ENCODE measurements around the gene WNT5B.

Gene WNT5B

DNA sequence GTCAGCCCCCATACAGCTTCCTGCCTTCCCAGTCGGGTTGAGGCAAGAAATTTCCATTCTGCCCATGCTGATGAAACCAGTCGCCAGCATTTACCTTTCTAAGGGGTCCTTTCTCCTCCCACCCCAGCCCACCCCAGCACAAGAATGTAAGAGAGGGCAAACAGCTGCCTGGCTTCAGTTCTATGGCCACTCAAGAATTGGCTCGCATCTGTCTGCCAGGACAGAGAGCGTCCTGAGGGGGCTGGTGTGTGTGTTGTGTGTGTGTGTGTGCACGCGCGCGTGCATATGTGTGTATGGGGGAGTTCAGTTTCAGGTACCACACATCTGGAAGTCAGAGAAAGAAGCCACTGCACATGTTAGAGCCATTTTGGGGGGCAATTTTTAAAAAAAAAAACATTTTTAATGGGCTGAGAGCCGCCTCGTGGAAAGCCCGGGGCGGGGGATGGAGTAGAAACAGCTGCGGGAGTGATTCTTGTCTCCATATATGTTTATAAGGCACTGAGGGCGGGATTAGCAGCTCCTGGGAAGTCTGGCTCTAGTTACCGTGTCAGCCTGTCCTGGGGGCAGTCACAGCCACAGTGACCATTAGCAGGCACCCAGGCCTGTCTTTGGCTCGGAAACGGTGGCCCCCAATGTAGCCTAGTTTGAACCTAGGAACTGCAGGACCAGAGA lies at the start of gene WNT5B:
Gene WNT5B, plus strand, starts transcription at position 566 of the 672 bp plus-strand sequence. CDS start 2,124 bp downstream, outside the sequence.
- no peak for DNase-seq

DNA sequence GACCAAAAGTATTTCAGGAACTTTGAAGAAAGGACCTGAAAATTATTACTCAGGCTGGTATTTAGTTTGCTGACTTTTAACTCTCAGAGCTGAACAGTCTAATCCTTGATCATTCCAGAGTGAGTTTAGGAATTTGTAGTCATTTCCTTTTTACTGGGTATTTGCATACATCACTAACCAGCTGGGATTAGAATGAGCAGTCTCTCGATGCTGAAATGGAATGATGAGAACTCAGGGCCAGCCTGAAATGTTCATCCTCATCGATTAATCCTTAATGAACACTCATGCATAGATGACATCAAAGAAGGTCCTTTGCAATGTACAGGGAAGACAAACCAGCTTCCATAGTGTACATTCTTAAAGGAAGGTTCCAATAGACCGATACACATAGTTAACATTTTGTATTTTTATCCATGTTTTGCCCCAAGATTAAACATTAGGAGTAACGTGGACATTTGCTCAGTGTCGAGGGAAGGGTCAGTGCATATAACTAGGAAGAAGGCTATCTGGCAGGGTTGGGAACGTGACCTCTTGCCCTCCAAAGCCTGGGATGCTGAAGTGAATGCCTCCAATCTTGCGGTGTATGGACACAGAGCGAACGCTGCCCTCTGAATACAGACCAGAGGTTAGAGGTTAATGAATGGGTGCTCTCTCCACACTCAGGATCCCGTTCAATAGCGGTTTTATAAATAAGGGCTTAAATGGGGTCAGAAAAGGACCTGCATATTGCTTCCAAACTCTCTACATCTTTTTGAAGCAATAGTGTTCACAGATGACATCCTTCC lies 49.2 kb upstream of the WNT5B start:
- DNase-seq, result no peak

GRCh38 chr12:1580526-1580925 lies 48.5 kb upstream of the WNT5B start:
- DNase-seq, result no peak

DNA sequence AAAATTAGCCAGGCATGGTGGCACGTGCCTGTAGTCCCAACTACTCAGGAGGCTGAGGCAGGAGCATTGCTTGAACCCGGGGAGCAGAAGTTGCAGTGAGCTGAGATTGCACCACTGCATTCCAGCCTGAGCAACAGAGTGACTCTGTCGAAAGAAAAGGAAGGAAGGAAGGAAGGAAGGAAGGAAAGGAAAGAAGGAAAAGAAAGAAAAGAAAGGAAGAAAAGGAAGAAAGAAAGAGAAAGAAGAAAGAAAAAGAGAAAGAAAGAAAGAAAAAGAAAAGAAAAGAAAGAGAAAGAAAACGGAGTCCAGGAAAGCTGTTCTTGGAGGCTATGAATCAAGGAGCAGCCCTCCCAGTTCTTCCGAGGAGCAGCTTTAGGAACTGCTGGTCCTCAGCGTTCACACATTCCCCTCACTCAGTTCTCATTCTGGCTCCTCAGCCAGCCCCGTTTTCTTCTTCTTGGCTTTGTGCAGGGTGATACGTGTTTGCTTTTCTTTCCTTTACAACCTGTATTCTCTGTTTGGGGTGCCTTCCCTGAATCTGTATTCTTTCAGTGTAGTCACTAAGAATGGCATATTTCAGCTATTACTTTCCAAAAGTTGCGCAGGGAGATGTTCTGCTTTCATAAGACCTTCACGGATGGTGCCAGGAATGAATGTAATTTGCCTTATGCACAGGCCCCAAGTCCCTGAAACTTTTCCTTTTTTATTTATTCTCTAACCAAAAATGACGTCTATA lies 46.9 kb upstream of the WNT5B start:
- no peak for DNase-seq

GRCh38 chr12:1582709-1583050 lies 46.4 kb upstream of the WNT5B start:
- no peak for DNase-seq

GRCh38 chr12:1583421-1584078 lies 45.5 kb upstream of the WNT5B start:
- DNase-seq, result peak; percentile 74

- no peak for DNase-seq
These were observed 44.7 kb upstream of the WNT5B start for GRCh38 chr12:1584326-1584725.

- no peak for DNase-seq
These were observed 41.0 kb upstream of the WNT5B start for GRCh38 chr12:1587927-1588574.

DNA sequence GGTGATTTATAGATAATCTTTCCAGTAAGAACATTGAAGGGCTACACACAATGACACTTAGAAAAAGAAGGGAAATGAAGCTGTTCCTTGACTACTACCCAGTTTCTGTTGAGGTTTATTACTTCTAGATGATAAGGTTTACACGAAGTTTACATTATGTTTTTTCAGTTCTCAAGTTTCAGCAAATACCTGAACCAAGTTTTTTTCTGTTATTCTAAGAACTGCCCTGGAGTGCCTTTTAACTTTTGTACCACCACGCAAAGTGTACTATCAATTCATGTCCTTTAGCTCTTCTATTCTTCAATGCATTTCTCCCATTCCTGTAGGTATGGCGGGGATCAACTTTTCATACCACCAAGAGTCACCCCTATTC lies 40.5 kb upstream of the WNT5B start:
- DNase-seq, result no peak

DNA sequence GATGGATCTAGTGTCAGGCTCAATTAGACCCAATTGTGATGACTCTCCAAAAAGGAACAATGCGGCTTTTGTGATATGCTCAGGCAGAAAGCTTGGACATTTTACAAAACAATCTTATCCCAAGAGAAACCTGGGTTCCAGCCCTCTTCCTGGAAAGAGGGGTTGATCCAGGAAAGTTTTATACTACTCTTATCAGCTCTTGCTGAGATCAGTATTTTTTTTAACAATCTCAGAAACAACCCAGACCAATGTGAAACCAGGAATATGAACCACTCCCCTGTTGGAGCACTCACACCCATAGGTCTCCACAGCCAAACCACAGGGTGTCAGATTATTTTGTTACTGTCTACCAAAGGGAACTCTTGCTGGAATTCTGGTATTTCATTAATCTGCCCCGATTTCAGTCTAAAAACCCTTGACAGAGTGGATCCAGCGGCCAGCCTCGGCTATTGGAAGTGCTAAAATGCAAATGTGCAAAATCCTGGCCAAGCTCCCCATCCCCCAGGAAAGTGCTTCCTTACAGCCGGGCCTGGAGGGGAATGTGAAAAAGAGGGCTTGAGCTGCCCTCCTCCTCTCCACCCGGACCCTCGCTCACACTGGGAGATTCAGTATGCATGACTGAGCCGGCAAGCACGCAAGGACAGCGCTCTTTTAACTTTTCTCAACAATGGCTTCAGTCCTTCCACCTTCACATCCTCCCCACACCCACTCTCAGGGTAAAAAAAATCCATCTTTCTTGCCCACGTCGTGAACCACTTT lies 38.6 kb upstream of the WNT5B start:
- DNase-seq, result peak; percentile 76

DNA sequence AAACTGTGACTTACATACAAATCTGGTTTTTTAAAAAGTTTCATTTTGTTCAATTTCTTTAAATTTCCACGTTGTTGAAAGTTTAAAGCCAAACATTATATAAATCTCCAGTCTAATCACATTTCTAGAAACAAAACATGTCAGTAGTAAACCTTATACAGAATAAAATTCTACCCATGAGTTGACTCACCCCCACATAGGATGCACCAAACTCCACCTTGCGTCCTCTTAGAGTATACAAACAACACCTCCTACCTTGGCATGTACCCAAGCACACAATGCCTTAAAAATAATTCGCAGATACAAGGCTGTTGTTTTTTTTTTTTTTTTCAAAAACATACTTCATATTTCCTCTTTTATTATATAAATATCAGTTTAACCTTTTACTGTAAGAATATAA lies 38.0 kb upstream of the WNT5B start:
- peak; percentile 40 for DNase-seq

DNA sequence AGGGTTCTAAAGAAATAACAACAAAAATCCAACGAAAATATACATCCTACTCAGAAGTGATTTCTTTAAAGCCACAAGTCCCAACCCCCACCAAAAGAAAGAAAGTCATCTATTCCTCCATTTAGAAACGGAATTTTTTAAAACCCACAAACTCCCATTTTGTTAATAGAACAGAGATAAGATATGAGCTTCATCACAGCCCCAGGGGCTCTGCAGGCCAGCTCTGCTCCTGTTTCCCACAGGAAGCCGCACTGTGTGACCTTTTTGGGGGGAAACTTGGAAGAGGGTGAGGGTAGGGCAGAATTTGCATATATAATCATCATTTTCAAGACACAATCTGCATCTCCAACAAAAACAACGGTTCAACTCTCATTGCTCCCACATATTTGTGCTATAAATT lies 37.5 kb upstream of the WNT5B start:
- DNase-seq, result peak; percentile 79

DNA sequence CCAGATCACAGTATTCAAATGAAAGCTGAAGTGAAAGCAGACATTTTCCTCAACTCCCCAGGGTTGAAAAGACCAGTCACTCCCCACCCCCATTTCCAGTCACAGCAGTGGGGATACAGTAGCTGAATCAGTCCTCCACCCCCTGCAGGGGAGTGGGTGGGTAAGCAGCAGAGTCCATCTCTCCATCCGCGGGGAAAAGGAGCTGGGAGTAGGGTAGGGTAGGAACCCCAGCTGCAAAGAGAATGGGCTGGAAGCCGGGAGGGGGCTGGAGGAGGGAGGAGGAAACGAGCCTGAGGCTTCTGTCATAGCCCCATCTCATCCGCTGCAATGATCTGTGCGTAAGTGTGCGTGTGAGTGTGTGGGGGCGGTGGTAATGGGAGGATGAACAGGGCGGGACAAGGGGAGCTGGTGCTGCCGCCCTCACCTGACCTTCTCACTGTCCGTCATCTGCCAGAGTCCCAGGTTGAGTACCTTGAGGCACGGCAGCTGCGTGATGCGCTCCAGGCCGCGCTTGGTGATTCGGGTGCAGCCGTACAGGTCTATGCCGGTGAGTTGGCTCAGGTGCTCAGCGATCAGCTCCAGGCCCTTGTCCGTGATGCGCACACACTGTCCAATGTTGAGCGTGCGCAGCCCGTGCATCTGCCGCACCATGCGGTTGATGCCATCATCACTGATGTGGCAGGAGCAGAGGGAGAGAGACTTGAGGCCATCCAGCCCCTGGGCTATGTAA lies 36.4 kb upstream of the WNT5B start:
- peak; percentile 69 for DNase-seq

DNA sequence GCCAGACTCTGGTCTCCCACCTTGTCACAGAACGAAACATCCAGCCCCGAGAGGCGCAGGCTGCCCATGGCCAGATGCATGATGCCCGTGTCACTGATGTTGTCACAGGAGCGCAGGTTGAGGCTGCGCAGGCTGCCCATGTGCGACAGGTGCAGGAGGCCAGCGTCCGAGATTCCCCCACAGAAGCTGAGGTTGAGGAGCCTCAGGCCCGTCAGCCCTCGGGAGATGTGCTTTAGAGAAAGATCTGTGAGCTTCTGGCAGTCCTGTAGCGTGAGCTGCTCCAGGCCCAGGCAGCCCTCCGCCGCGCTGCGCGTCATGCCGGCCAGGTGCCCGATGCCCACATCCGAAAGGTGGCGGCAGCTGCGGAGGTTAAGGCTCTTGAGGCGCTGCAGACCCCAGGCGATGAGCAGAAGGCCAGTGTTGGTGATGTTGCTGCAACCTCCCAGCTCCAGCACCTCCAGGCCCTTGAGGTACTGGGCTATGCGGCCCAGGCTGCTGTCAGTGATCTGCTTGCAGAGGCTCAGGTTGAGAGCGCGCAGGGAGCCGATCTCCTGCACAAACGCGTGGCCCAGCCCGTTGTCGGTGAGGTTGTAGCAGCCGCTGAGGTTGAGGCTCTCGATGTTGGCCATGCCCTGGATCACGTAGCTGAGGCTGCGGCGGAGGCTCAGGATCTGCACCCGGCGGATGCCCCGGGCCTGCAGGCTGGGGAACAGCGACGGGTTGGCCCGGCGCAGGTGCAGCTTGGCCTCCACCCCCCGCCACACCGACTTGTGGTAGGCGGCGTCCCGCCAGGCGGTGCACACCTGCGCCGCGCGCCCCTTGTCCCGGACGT lies 35.6 kb upstream of the WNT5B start:
- peak; percentile 24 for DNase-seq

- no peak for DNase-seq
These were observed 35.1 kb upstream of the WNT5B start for GRCh38 chr12:1594006-1594260.

GRCh38 chr12:1594261-1595025 lies 34.6 kb upstream of the WNT5B start, which contains the start of gene FBXL14:
FBXL14 (minus strand) TSS chr12:1594581; CDS start chr12:1594066, 515 bp downstream.
- peak; percentile 86 for DNase-seq

GRCh38 chr12:1595026-1595561 lies 33.9 kb upstream of the WNT5B start:
- no peak for DNase-seq

DNA sequence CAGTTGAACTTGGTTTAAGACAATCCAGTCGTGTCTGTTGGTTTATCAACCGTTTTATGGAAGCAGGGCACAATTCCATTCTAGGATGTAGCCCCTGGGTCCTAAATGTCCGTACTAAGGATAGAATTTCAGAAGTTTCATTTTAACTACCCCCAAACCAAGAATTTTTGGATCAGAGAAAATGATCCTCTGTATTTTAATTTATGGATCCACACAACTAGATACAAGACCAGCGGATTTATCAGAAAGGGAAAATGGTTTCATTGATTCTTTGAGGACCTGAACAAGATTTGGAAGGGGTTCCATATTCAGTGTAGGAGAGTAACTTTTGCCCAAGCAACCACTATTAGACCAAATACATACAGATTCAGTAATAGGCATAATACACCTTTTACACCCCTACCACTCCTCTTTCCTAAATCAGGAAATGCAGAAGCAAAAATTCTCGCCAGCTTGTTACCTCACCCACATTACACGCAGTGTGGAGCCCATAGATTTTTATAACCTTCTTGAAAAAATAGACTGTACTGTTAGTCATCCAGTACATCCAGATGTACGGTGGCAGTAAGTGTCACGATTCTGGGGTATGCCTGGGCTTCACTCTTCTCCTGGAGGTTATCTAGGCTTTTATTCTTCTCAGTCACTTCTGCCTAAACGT lies 33.2 kb upstream of the WNT5B start:
- no peak for DNase-seq

- DNase-seq, result no peak
These were observed 30.3 kb upstream of the WNT5B start for GRCh38 chr12:1598757-1599156.
